ENCODE data around the gene TEKT1.

DNA sequence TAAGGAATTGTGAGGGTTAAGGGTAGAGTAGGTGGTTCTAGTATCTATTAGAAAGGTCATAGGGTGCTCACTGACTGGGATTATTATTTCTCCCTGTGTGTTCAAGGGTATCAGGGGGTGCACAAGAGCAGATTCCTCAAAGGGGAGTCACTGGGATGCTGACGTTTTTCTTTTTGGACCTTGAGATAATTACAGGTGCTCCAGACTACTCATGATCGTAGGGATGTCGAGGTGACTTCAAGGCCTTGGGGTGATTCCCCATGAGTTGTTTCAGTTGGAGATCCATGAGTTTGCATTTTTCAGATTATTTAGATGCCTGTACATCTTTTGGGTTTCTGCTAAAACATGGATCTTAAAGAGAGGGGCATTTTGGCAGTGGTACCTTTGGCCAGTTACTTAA, 41.4 kb upstream of the TEKT1 start:
- TF ChIP-seq YY1 (IDR thresholded peaks at IDR 0.05; ENCODE audit: extremely low read depth, insufficient replicate concordance, low read depth, low read length) (no peak), TCF7L2 (IDR thresholded peaks at IDR 0.05; ENCODE audit: borderline replicate concordance, extremely low read depth, insufficient read depth, insufficient read length) (no peak), ZFX (IDR thresholded peaks at IDR 0.05) (no peak), REST (IDR thresholded peaks at IDR 0.05; ENCODE audit: low read depth) (no peak), ZBTB33 (IDR thresholded peaks at IDR 0.05; ENCODE audit: extremely low read depth, insufficient replicate concordance, low read length) (no peak), EZH2 (IDR thresholded peaks at IDR 0.05) (no peak)
- TF ChIP-seq, protein P1, sequence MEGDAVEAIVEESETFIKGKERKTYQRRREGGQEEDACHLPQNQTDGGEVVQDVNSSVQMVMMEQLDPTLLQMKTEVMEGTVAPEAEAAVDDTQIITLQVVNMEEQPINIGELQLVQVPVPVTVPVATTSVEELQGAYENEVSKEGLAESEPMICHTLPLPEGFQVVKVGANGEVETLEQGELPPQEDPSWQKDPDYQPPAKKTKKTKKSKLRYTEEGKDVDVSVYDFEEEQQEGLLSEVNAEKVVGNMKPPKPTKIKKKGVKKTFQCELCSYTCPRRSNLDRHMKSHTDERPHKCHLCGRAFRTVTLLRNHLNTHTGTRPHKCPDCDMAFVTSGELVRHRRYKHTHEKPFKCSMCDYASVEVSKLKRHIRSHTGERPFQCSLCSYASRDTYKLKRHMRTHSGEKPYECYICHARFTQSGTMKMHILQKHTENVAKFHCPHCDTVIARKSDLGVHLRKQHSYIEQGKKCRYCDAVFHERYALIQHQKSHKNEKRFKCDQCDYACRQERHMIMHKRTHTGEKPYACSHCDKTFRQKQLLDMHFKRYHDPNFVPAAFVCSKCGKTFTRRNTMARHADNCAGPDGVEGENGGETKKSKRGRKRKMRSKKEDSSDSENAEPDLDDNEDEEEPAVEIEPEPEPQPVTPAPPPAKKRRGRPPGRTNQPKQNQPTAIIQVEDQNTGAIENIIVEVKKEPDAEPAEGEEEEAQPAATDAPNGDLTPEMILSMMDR (IDR thresholded peaks at IDR 0.05 in 2 of 3, conservative IDR thresholded peaks at IDR 0.05 in 1 of 3; ENCODE audit: borderline replicate concordance in 1 of 3, insufficient read depth in 1 of 3, low read depth in 2 of 3, low read length in 2 of 3) = no peak
- TF ChIP-seq, protein P2, sequence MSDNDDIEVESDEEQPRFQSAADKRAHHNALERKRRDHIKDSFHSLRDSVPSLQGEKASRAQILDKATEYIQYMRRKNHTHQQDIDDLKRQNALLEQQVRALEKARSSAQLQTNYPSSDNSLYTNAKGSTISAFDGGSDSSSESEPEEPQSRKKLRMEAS (IDR thresholded peaks at IDR 0.05) = no peak
